ENCODE measurements around the gene FAM180A. TPM values are rescaled to one million over a fixed set of nuclear protein-coding genes. Genes with fewer than 3 reads are reported as not detected.

Gene FAM180A
- total and polyA plus RNA-seq, 2 of the 8 experiments (the other 6 are each of a cell fraction or from before 2014, with no cell fraction given) = not detected

DNA sequence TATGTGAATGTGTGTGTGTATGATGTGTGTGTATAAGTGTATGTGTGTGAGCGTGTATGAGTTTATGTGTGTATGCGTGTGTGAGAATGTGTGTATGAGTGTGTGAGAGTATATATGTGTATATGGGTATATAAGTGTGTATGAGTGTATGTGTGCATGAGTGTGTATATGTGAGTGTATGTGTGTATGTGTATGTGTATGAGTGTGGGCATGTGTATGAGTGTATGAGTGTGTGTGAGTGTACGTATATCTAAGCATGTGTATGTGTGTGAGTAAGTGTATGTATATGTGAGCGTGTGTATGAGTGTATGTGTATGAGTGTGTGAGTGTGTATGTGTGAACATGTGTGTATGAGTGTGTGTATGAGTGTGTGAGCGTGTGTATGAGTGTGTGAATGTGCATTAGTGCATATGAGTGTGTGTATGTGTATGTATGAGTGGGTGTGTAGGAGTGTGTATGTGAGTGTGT is 33.5 kb downstream of the FAM180A start:
- H3K79me1 ChIP-seq (ENCODE audit: low read depth, low read length) = no peaks in the 10 kb centered on the region
- no peak overlapping the region for H2BK120ac ChIP-seq (replicated peaks; ENCODE audit: low read depth, low read length)
- no peak for DNase-seq (ENCODE audit: low read depth in 1 of 2, low spot score in 2 of 2)
- H3K4ac ChIP-seq (replicated peaks; ENCODE audit: insufficient read length, low read depth, low read length) = no peak overlapping the region
- peaks cover 0 to 4% (median 2%) of the 10 kb centered on the region in 4 experiments; a peak in 1 of 7 replicates for H3K4me1 ChIP-seq (replicated peaks in 1 of 4; ENCODE audit: control insufficient read depth in 3 of 4, insufficient read depth in 4 of 4, low read length in 3 of 4)
- peak overlapping the region; percentile 83 for H3K56ac ChIP-seq (replicated peaks; ENCODE audit: insufficient read length, low read depth, low read length)
- CTCF ChIA-PET (ENCODE audit: partially characterized antibody) = interaction anchor here (1.0 to 14.4 kb wide), 9 partner anchors 9 to 42 kb away, joined by 3 to 133 read pairs (median 5); partner anchors contain the start of gene SLC13A4
- no peaks in the 10 kb centered on the region for H3K79me2 ChIP-seq (ENCODE audit: control insufficient read depth in 1 of 2, insufficient read depth in 2 of 2, low read length in 2 of 2)
- H2BK12ac ChIP-seq (ENCODE audit: low read depth, low read length) = no peak overlapping the region
- no peak overlapping the region for H3K9ac ChIP-seq (replicated peaks in 1 of 4; ENCODE audit: extremely low read depth in 1 of 4, low read depth in 3 of 4, low read length in 3 of 4)
- H3K9me3 ChIP-seq (ENCODE audit: insufficient read depth in 2 of 2, low read depth in 1 of 2, low read length in 1 of 2) = no peaks in the 10 kb centered on the region
- H3K23me2 ChIP-seq (ENCODE audit: low read depth, low read length) = peaks cover 6% of the 10 kb centered on the region; the same call in 1 of the 2 replicates
- 0 out of 2 replicates have a peak overlapping the region, but pooled peaks have one; percentile 36 for H2BK15ac ChIP-seq (ENCODE audit: low read length)
- no peaks in the 10 kb centered on the region for H3K36me3 ChIP-seq (ENCODE audit: control insufficient read depth in 2 of 4, insufficient read depth in 4 of 4, low read length in 3 of 4)
- no peak for TF ChIP-seq ASH2L (IDR thresholded peaks at IDR 0.05; ENCODE audit: low read length)
- H3K4me3 ChIP-seq (ENCODE audit: extremely low read depth in 1 of 4, insufficient read depth in 2 of 4, low read depth in 3 of 4, low read length in 4 of 4) = no peak overlapping the region
- no peak overlapping the region for H4K91ac ChIP-seq (replicated peaks; ENCODE audit: insufficient read length, low read length)
- H4K5ac ChIP-seq (ENCODE audit: insufficient read length, low read depth, low read length) = no peak overlapping the region
- no peak for FAIRE-seq
- no peaks in the 10 kb centered on the region for H3K27me3 ChIP-seq (replicated peaks in 1 of 4; ENCODE audit: control insufficient read depth in 3 of 4, extremely low read depth in 1 of 4, insufficient read depth in 3 of 4, low read length in 3 of 4)
- 77 to 100% methylated on average over 2 to 5 of the region's 5 CpGs for WGBS, 2 experiments (ENCODE audit: extremely low coverage in 1 of 2, insufficient coverage in 1 of 2, insufficient read length in 1 of 2, insufficient replicate concordance in 2 of 2, low coverage in 1 of 2, low lambda C conversion rate in 2 of 2, missing lambda C conversion rate in 1 of 2)
- H3K4me2 ChIP-seq (ENCODE audit: insufficient read depth in 1 of 2, low read depth in 2 of 2, low read length in 2 of 2) = no peak overlapping the region
- no peak overlapping the region; the same call in 1 of the 2 replicates for H2BK5ac ChIP-seq (ENCODE audit: low read depth, low read length)
- peak overlapping the region; percentile 76; the same call in 1 of the 2 replicates for H2BK20ac ChIP-seq (ENCODE audit: low read length)
- no peak overlapping the region for H2AFZ ChIP-seq (ENCODE audit: low read length)
- peaks cover 0 to 5% of the 10 kb centered on the region in 2 experiments for H4K20me1 ChIP-seq (replicated peaks in 1 of 2; ENCODE audit: control insufficient read depth in 1 of 2, insufficient read depth in 2 of 2, low read length in 2 of 2)
- POLR2A ChIA-PET (ENCODE audit: partially characterized antibody) = no interaction called here
- H2AK5ac ChIP-seq (ENCODE audit: low read depth, low read length) = no peak overlapping the region
- no peak overlapping the region for H3K23ac ChIP-seq (ENCODE audit: insufficient read length)
- no peak overlapping the region for H3K18ac ChIP-seq (ENCODE audit: extremely low read depth, low read length)
- H3K14ac ChIP-seq (ENCODE audit: insufficient read length) = no peak overlapping the region
- H3K27ac ChIP-seq (ENCODE audit: low read depth, low read length) = no peak overlapping the region
- no peak overlapping the region for H4K8ac ChIP-seq (ENCODE audit: extremely low read depth, insufficient read depth, low read length)
